ENCODE results near the gene SPON1. TPM values are rescaled to one million over a fixed set of nuclear protein-coding genes. Genes with fewer than 3 reads are reported as not detected.
A peak's percentile ranks its signal among the peaks of the same experiment; 100 is the strongest.
"Not testable (repeated sequence)": the region's sequence is repeated elsewhere in the genome, so short reads cannot be mapped to it uniquely, and the experiment has no call there.

Gene SPON1
- total RNA-seq, 1 experiment from 2014 or later = not detected

DNA sequence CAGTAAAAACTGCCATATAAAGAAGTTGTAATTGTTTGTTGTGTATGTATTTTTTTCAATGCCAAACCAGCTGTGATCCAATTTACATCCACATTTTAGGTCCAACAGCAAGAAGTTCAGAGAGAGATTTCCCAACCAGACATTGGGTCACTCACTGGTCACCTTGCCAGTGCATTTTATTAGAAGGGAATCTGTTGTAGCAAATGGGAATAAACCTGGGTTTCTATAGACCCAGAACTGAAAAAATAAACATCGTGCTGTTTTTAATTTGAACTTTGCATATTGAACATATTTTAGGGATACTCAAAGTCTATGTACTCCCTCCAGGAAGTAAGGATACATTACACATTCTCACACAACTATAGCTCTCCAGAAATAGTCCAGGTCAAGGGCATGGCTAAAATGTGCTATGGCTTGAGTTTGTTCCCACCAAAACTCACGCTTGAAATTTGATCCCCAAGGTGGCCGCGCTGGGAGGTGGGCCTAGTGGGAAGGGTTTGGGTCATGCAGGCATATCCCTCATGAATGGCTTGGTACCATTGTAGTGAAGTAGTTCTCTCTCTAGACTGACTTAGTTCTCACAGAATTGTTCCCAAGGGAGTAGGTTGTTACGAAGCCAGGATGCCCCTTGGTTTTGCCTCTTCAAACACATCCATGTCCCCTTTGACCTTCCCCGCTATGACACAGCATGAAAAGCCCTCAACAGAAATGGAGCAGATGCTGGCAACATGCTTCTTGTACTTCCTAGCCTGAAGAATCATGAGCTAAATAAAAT lies 305.5 kb downstream of the SPON1 start:
- DNase-seq (ENCODE audit: low spot score) = no peak

DNA sequence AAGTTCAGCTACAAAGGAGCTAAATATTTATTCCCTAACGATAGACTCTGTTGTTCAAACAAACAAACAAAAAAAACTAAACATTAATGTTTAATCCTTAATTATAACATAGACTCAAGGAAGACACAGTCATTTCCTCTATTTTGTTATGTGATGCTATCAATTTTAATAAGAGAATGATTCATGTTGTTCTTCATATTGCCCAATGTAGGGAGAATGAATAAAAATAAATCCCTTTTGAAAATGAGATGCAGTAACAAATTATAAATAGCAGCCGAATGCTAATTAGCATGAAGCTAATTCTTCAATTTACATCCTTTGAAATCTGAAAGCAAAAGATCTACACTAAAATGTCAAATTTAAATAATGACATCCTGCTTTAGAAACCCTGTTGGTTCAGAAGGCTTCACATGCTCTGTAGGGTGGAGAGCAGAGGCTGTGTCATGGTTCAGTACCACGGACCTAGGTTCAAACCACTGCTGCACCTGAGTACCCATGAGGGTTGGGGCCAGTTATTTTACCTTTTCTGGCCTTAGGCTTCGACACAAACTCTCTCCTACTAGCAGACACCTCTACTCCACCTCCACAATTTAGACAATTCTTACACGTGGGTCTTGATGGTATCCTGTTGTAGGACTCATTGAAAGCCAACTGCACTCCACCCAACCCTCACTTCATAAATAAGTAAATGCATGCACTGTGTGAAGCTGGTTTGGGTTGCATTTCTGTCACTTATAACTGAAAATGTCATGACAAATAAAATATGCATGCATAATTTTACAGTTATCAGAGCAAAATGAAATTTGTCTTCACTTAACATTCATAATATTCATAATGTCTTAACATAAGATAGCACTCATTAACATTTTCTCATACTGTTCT lies 307.4 kb downstream of the SPON1 start:
- DNase-seq (ENCODE audit: low spot score) = no peak

DNA sequence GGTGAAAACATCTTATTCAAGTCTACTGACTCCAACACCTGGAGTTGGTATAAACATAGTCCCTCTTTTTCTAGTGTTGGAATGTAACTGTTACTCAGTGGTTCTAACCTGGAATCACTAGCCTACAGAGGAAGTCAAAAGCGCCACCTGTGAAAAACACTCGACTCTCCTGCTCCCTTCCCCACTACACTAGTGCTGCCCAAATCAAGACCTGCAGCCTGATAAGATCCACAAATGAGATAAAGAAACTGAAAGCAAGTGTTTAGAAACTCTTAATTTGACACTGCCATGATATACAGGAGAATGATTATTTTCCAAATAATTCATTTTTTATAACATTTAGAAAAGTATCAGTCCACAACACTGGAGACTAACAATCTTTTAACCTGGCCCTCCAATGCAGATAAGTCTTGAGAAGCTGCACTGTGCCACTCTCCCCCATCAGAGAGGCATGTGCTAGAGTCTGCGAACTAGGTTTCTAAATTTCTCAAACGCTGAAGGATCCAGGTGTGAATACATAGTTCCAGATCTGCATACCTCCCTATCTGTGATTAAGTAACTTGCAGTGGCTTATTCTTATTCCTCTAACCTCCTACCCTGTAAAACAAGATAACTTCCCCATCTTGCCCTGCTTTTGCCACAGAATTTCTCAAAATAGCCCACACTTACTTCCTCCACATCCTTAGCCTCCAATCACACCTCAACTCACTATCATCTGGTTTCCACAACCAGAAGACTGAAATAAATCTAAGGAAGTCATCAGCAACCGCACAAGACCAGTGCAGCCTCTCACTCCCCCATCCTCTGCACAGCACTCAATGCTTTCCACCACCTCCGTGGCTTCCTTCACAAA lies 308.4 kb downstream of the SPON1 start:
- no peak for DNase-seq (ENCODE audit: low spot score)

DNA sequence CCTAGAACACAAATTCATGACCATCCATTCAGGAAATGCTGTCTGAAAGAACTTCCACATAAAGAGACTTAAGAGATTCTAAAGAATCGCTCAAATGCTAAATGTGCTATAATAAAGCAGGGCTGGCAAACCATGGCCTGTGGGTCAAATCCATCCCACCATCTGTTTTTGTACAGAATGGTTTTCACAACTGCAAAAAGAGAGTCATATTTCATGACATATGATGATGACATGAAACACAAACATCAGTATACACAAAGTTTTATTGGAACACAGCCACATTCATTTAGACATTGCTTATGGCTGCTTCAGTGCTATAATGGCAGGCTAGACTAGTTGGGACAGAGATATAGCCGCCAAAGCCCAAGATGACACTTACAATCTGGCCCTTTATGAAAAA lies 311.4 kb downstream of the SPON1 start:
- no peak for DNase-seq (ENCODE audit: low spot score)

DNA sequence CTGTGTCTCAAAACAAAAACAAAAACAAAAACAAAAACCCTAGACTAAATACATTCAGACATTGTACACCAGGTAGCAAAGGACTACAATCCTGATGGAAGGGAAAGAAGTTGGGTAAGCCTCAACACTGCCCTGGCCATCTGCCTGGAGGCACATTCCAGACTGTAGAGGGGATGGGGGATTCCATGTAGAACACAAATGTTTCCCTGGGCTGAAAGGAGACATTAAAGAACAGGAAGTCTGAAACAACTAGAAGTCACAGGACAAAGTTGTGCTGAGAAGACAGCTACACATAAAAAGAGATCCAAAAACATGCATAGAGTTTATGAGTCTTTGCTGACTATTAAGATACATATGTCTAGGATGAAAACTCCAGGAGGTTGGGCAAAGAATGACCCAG lies 312.6 kb downstream of the SPON1 start:
- no peak for DNase-seq (ENCODE audit: low spot score)

DNA sequence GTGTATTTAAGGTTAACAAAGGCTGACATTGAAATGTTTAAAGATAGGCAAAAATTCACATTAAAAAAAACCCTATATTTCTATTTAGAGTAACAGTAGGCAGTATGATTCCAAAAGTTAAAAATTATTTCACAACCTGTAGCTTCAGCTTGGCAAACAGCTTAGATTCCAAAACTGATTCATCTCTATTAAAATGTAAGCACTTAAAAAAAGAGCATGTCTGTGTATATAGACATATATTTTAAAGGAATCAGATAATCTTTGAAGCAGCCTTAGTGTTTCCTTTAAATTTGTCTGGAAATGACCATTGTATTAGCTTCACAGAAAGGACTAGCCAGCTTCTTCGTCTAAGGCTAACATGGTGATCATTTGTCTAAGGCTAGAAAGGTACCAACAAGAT lies 316.3 kb downstream of the SPON1 start:
- not testable (repeated sequence) for DNase-seq (ENCODE audit: low spot score)

DNA sequence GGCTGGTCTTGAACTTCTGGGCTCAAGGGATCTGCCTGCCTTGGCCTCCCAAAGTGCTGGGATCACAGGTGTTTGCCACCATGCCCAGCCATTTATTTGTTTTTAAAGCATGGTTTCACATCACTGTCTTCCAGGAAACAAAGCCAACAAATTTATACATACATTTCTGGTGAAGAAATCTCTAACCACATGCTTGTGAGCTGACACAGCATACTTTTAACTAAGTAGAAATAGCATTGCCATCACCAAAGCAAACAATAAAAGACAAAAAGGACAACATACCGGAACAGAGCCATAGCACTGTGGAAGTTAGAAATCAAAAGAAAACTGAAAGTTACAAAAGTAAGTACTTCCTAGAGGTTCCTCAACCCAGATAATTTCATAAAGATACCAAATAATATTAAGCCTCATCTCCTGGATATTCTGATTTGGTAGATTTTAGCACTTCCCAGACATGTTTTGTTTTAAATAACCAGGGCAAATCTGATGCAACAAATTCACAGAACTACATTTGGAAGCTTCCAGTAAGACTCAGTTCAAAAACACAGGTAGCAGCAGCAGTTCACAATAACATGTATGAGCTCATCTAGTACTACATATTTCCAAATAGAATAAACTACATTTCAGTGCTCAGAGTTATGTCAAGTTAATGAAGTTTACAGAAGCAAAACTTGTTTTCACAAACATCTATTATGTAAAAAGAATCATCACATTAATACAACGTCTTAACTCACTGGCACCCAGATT lies 325.8 kb downstream of the SPON1 start:
- DNase-seq (ENCODE audit: low spot score) = no peak

DNA sequence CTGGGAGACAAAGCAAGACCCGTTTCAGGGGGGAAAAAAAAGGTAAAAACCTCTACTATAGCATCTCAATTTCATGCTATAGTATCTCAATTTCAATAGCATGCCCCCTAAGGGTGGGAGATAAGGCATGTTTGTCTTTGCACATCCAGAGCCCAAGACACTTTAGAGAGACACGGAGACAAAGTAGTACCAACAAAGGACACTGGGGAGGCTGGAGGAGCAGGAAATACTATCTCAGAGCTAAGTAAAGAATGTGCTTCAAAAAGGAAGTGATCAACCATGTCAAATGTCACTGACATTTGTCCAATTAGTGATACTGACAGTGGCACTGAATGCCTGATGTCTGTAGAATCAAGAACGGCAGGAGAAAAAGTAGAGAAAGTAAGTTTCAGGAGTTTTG lies 327.9 kb downstream of the SPON1 start:
- no peak for DNase-seq (ENCODE audit: low spot score)

DNA sequence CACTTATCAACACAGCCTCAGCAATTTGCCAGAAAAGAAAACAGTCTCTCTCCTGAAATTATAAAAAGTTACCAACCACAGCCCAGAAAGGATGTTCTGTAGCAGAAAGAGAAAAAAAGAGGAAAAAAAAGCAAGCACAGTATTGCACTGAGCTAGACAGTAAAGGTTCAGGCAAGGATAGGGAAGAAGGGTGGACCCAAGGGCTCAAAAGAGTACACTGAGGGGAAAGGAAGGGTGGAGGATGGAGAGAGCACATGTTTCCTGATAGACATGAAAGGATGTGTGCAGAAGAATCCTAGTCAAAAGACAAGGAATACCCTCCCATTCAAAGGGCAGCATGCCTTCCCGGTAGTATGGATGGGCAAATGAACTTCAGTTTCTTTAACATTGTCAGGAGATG lies 337.4 kb downstream of the SPON1 start:
- DNase-seq (ENCODE audit: low spot score) = no peak

DNA sequence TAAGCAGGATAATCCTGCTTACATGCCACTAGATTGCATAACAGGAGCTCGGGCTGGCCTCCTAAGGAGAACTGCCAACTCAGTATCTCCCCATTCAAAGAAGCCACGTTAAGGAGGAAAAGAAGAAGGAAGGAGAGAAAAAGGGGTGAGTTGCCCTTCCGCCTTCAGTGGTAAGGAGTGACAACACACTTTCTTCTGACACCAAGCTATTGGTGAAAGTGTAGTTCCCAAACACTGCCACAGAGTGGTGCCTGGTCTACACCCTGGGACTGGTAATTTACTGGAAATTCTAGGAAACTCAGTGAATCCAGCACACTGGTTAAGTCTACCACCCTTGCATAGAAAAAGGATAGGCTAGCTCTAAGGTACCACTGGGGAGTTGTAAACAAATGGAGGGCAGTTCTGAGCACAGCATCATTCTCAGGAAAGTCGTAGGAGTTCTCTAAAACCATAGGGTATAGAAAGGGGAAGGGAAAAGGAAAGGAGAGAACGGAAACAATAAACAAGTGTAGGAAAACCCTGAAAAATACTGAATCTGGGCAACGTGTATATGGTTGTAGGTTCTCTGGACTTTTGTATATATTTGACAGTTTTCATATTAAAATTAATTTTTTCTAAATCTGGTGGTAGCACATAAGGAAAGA lies 338.3 kb downstream of the SPON1 start:
- DNase-seq (ENCODE audit: low spot score) = peak; percentile 82

DNA sequence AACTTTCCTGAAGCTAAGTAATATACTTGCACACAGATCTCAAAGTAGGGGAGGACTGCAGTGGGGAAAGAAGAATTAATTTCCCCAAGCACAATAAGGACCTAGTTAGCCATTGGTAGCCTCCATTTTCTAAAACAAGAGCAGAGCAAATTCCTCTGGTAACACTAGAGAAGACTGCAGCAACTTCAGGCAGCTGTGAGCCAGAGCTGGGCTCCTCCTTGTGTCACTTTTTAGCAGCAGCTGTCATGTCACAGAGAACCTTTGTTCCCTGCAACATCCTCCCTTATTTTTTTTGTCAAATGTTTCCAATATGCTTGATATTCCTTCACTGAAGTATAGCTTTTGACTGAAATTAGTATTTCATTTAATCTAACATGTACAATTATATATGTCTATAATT lies 342.1 kb downstream of the SPON1 start:
- no peak for DNase-seq (ENCODE audit: low spot score)

DNA sequence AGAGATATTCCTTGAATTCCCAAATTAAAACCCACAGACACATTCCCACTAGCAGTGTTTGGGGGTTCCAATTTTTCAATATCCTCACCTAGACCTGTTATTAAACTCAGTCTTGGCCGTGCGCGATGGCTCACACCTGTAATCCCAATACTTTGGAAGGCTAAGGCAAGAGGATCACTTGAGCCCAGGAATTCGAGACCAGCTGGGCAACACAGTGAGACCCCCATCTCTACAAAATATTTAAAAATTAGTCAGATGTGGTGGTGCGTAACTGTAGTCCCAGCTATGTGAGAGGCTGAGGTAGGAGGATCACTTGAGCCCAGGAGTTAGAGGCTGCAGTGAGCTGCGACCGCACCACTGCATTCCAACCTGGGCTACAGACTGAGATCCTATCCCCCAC lies 343.1 kb downstream of the SPON1 start:
- no peak for DNase-seq (ENCODE audit: low spot score)

DNA sequence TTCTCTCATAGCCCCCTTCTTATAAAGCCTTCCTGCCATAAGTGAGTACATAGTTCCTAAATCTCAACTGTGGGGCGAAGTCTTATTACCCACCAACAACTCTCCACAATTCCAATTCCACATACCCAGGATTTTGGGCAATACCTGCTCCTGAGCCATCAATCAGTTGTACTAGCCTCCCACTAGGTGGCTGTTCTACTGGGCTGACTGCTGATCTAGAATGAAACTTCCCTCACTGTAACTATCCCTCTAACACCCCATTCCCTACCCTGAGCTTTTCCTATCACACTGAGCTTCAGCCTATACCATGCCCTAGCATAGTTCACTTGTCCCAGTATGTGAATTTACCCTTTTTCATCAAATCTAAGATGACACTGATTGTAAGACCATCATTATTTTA lies 344.0 kb downstream of the SPON1 start:
- DNase-seq (ENCODE audit: low spot score) = no peak

DNA sequence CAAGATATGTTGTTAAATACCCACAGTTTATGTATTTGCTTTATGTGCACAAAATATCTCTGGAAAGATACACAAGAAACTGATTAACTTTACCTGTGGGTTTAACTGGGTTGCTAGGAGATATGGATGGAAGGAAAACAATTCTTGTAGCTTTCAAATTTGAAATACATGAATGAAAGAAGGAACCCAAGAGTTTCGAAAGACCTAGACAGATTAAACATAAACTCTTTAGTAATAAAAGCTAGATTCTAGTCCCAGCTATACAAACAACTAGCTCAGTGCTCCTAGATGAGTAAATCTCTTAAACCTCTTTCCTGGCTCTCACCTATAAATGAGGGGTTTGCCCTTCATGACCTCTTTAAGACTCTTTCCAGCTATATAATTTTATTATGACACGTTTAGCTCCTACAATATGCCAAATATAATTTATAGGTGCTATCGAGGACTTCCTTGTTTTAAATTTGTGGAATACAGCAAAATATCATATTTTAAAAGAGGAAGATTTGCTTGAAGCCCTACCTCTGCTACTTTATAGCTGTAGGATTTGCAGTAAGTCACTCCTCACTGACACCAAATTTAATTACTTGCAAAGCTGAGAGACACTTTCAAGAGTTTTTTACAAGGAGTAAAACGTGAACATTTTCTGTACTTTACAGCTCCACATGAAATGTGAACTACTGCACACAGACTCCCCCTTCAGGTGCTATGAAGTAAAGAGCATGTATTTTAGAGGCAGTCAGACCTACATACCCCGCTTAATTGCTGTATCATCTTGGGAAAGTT lies 345.8 kb downstream of the SPON1 start:
- DNase-seq (ENCODE audit: low spot score) = peak; percentile 62

DNA sequence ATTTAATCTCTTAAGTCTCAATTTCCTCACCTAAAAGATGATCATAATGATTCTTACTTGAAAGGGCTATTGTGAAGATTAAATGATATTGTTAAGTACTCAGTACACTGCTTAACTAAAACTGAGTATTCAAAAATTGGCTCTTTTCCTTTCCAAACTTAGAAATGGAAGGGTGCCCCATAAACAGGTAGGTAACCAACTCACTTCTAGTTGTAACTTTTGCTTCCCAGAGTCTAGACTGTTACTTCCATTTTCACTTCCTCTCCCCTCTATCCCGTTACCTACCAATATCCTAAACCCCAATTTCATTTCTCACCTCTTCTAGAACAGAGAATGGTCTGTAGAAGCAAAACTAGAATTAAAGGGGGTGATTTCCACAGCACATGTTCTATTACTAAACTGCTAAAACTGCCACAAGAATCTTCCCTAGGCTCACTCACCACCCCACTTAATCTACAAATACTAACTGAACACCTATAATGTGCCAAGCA lies 346.4 kb downstream of the SPON1 start:
- DNase-seq (ENCODE audit: low spot score) = no peak

DNA sequence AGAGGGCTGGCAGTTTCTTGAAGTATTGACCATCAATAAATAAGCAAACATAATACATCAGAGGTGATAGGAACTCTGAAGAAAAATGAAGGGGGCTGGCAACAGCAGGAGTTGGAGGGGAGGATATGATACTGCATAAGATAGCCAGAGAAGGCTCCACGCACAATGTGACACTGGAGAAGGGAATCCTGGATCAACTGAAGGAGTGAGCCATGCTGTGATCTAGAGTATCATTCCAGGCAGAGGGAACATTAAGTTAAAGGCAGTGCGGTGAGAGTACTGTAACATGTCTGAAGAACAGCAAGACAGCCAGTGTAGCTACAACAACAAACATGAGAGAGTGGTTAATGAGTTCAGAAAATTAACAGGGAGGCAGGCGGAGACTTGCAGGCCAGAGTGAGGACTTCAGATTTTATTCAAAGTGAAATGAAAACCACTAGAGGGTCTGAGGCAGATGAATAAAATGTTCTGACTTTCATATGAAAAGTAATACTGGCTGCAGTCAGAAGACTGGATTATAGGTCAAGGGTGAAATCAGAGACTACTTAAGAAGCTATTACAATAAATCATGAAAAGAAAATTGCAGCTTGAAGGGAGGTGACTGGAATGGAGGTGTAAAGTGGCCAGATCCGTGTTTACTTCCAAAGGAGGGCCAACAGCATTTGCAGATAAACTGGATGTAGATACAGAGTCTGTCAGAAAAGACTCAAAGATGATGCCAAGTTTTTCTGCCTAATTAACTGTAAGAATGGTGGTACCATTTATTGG lies 347.1 kb downstream of the SPON1 start:
- no peak for DNase-seq (ENCODE audit: low spot score)

DNA sequence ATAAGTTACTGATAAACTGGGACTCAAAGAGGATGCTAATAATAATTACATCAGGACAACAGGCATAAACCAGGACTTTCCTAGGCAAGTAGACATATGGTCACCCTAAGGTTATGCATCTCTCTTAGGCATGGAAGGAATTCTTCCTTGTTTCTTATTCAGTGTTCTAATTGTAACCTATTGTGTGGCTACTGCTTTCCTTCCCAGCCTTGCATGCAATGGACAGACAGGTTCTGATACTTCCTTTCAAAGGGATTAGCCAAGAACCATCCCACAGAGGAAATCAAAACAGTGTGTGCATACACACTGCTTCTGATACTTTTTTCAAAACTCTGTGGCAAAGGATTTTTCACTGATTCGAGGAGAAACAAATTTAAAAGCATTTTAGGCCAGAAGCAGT lies 348.2 kb downstream of the SPON1 start:
- no peak for DNase-seq (ENCODE audit: low spot score)

DNA sequence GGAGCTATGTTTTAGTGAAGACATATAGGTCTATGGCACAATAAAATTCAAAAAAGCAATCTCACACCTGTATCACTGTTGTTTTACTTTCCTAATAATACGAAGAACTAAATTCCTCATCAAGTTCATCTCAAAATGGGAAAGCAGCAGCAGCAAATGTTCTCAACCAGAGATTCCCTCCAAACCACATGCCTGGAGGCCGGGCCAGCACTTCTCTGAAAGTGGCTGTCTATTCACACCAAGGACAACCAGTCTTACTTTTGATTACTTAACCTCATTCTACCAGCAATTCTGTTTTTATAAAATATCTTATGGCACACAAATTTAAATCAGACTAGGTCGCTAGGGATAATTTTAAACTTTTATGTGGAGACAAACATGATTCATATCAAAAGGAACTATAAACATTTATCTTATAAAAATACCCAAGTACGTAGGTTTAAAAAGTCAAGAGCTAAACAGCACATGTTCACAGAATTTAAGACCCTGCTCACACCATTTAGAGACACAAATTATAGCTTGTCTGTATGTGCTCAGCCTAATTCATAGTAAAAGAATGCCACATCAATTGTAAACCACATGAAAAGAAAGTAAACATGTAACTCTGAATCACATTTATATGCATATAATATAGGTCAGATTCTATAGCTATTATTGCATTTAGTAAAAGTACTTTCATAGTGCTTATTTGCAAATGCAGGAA lies 350.4 kb downstream of the SPON1 start:
- no peak for DNase-seq (ENCODE audit: low spot score)
